ELF-1 (cell line): ENCODE measurements around the gene CKAP4.
A peak's percentile ranks its signal among the peaks of the same experiment; 100 is the strongest.

Experiments used
- DNase-seq: peaks from one replicate; pipeline ENCODE4 v3.0.0-alpha.2; 2016; ENCODE audit warnings: low read depth, low spot score

The CKAP4 gene

GRCh38 chr12:106243620-106244019 is 4.2 kb downstream of the CKAP4 start:
- DNase-seq: no peak

GRCh38 chr12:106240821-106241220 is 7.0 kb downstream of the CKAP4 start:
- DNase-seq: no peak

GRCh38 chr12:106239951-106240335 is 7.9 kb downstream of the CKAP4 start:
- DNase-seq: no peak

- DNase-seq: no peak
Measured at GRCh38 chr12:106239241-106239950, 8.4 kb downstream of the CKAP4 start.

- peak; percentile 47 for DNase-seq
Measured at GRCh38 chr12:106238146-106238545, 9.7 kb downstream of the CKAP4 start.

GRCh38 chr12:106235770-106236169 is 12.1 kb downstream of the CKAP4 start:
- no peak for DNase-seq

GRCh38 chr12:106234449-106234848 is 13.4 kb downstream of the CKAP4 start:
- DNase-seq: no peak

GRCh38 chr12:106233011-106233410 is 14.8 kb downstream of the CKAP4 start:
- DNase-seq: no peak

GRCh38 chr12:106229036-106229591 is 18.7 kb downstream of the CKAP4 start:
- DNase-seq: no peak

GRCh38 chr12:106228320-106228710 is 19.5 kb downstream of the CKAP4 start:
- no peak for DNase-seq

- no peak for DNase-seq
Measured at GRCh38 chr12:106227641-106228319, 20.0 kb downstream of the CKAP4 start.

- peak; percentile 49 for DNase-seq
Measured at GRCh38 chr12:106226884-106227640, 20.8 kb downstream of the CKAP4 start.

- no peak for DNase-seq
Measured at GRCh38 chr12:106224355-106224706, 23.5 kb downstream of the CKAP4 start.

GRCh38 chr12:106223485-106224354 is 24.1 kb downstream of the CKAP4 start:
- peak; percentile 89 for DNase-seq

- no peak for DNase-seq
Measured at GRCh38 chr12:106220536-106220935, 27.3 kb downstream of the CKAP4 start.

- no peak for DNase-seq
Measured at GRCh38 chr12:106219043-106219442, 28.8 kb downstream of the CKAP4 start.

- no peak for DNase-seq
Measured at GRCh38 chr12:106217706-106218105, 30.1 kb downstream of the CKAP4 start.

GRCh38 chr12:106214571-106214970 is 33.2 kb downstream of the CKAP4 start:
- no peak for DNase-seq

GRCh38 chr12:106213662-106214061 is 34.2 kb downstream of the CKAP4 start:
- DNase-seq: no peak

- no peak for DNase-seq
Measured at GRCh38 chr12:106211973-106212372, 35.8 kb downstream of the CKAP4 start.
